Measurements from ENCODE around the gene NTSR2. TPM values are rescaled to one million over a fixed set of nuclear protein-coding genes. Genes with fewer than 3 reads are reported as not detected.

The NTSR2 gene
- polyA plus RNA-seq, 2 of the 4 experiments (the other 2 are of a cell fraction), result not detected

GRCh38 chr2:11636593-11637295 is 33.3 kb downstream of the NTSR2 start:
- FAIRE-seq (no peak), ATAC-seq (peak; percentile 22 to 32; a peak in 3 of 6 replicates), DNase-seq (ENCODE audit: low read depth in 1 of 2, low spot score in 1 of 2) (no peak)
- ChIA-PET POLR2A (no interaction called here), CTCF (interaction anchor here (1.5 kb wide), 1 partner anchor 53 kb away, joined by 3 read pairs; no protein-coding TSS in a partner anchor)
- no peak overlapping the region for H3K4me3 ChIP-seq
- no peaks in the 10 kb centered on the region for H3K9me3 ChIP-seq
- 43% methylated on average over 11 of the region's 11 CpGs for WGBS (ENCODE audit: missing lambda C conversion rate)
- no peak for TF ChIP-seq PHF8 (IDR thresholded peaks at IDR 0.05; ENCODE audit: borderline replicate concordance, low read depth)
- no peak for TF ChIP-seq POLR2AphosphoS2 (conservative IDR thresholded peaks at IDR 0.05; ENCODE audit: low read length)
- TF ChIP-seq PBX3 (IDR thresholded peaks at IDR 0.05), result no peak
- TF ChIP-seq FOSB (CRISPR knock-in tag; IDR thresholded peaks at IDR 0.05), result no peak
- no peak for TF ChIP-seq ZNF302 (CRISPR knock-in tag; IDR thresholded peaks at IDR 0.05)
- no peak for TF ChIP-seq GATA3 (IDR thresholded peaks at IDR 0.05; ENCODE audit: borderline replicate concordance)
- TF ChIP-seq NR3C1 (IDR thresholded peaks at IDR 0.05), result no peak
- no peak for TF ChIP-seq CHD4 (IDR thresholded peaks at IDR 0.05; ENCODE audit: borderline replicate concordance)
- no peak overlapping the region for H3K27ac ChIP-seq
- no peak overlapping the region for H3K4me2 ChIP-seq
- no peaks in the 10 kb centered on the region for H3K4me1 ChIP-seq

- Histone ChIP-seq H3K9me3 (no peaks in the 10 kb centered on the region), H3K4me1 (no peaks in the 10 kb centered on the region), H3K4me2 (no peak overlapping the region), H3K4me3 (no peak overlapping the region), H3K27ac (no peak overlapping the region)
- FAIRE-seq, result no peak
- ATAC-seq, result no peak
- no peak for DNase-seq (ENCODE audit: low read depth in 1 of 2, low spot score in 1 of 2)
- CTCF ChIA-PET, result interaction anchor here (0.8 to 1.9 kb wide), 4 partner anchors 12 to 53 kb away, joined by 3 to 6 read pairs (median 4); no protein-coding TSS in a partner anchor
- POLR2A ChIA-PET, result no interaction called here
- WGBS (ENCODE audit: missing lambda C conversion rate), result 72% methylated on average over 15 of the region's 15 CpGs
- TF ChIP-seq USF2 (IDR thresholded peaks at IDR 0.05) (no peak), CBX8 (IDR thresholded peaks at IDR 0.05) (no peak), RFX5 (IDR thresholded peaks at IDR 0.05) (no peak), ATOH8 (CRISPR knock-in tag; IDR thresholded peaks at IDR 0.05; ENCODE audit: low read depth) (no peak), HOXB5 (CRISPR knock-in tag; IDR thresholded peaks at IDR 0.05) (no peak), ESRRA (IDR thresholded peaks at IDR 0.05; ENCODE audit: borderline replicate concordance, low read length) (no peak), HOXB13 (CRISPR knock-in tag; IDR thresholded peaks at IDR 0.05; ENCODE audit: low read depth) (no peak), ZC3H11A (IDR thresholded peaks at IDR 0.05) (no peak), GATA3 (IDR thresholded peaks at IDR 0.05; ENCODE audit: borderline replicate concordance) (no peak), BHLHE40 (IDR thresholded peaks at IDR 0.05; ENCODE audit: low read depth, low read length) (no peak), ZFP36 (IDR thresholded peaks at IDR 0.05; ENCODE audit: borderline replicate concordance, partially characterized antibody) (no peak), EHMT2 (IDR thresholded peaks at IDR 0.05; ENCODE audit: low read depth) (no peak), HMGXB4 (CRISPR knock-in tag; IDR thresholded peaks at IDR 0.05; ENCODE audit: borderline replicate concordance) (no peak), RARB (CRISPR knock-in tag; IDR thresholded peaks at IDR 0.05) (no peak)
These were observed 34.9 kb downstream of the NTSR2 start for GRCh38 chr2:11635141-11635540.

All from A549 (cell line).